KBM-7 (cell line): ENCODE measurements around the gene SLC35D2.
A peak's percentile ranks its signal among the peaks of the same experiment; 100 is the strongest.
"Not testable (repeated sequence)": the region's sequence is repeated elsewhere in the genome, so short reads cannot be mapped to it uniquely, and the experiment has no call there.

ENCODE experiments used
- DNase-seq: peaks from one replicate; pipeline ENCODE4 v3.0.0-alpha.2; 2015
- in situ Hi-C: fragments of 300-500 bp; cut with MboI; formaldehyde crosslinking; loops from 2 replicates; pipeline ENCODE4 v1.14.3; 2020; ENCODE audit warnings: low sequenced_read_pairs, low pct_unique_long_range_greater_than_20kb, mixed read lengths

Gene SLC35D2

DNA sequence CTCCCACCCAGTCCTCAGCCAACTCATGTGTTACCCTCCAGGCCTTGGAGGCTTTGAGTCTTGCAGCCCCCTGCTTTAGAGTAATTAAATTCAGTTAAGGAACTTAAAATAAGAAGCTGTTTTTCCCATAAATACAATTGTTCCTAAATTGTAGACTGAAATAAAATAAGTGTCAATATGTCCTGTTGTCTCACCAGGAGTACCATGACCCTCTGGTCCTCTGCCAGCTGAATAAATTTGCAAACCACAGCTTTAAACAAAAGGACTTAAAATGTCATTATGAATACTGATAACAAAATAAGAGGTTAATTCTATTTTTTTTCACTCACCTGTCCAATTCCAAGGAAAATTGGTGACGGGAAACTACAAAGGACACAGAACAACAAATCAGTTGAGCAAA, 15.6 kb downstream of the SLC35D2 start:
- no peak for DNase-seq
- in situ Hi-C loops: no loop called here

DNA sequence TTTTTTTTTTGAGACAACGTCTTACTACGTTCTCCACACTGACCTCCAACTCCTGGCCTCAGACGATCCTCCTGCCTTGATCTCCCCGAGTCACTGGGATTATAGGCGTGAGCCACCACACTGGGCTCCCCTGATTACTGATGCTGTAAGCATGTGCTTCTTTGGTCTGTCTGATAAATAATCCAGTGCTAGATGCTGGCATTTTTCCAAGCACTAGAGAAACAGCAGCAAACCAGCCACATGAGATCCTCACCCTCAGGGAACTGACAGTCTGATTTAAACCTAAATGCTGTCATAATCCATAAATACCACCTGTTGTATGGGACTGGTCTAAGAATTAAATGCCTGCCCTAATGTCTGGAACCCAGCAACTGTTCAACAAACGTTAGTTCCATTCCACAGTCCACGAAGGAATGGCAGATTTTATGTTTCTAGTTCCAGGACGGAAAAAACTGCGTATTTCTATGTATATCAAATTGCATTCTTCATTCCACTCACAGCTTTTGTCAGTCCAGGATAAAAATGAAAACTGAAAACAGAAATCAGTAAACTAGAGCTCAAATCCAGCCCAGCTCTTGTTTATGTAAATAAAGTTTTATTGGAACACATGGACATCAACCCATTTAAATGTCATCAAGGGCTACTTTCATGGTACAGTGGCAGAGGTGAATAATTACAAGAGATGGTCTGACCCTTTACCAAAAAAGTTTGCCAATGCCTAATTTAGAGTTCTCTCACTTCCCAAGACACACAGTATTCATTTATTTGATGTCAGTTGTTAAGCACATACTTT, 20.1 kb downstream of the SLC35D2 start:
- DNase-seq: no peak
- in situ Hi-C loops: no loop called here

DNA sequence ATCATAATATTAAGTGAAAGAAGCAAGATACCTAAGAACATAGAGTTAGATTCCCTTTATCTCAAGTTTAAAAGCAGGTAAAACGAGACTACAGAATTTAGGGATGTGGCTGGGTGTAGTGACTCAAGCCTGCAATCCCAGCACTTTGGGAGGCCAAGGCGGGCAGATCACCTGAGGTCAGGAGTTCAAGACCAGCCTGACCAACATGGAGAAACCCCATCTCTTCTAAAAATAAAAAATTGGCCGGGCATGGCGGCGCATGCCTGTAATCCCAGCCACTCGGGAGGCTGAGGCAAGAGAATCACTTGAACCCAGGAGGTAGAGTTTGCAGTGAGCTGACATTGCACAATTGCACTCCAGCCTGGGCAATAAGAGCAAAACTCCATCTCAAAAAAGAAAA, 21.4 kb downstream of the SLC35D2 start:
- in situ Hi-C loops: not testable (repeated sequence)

DNA sequence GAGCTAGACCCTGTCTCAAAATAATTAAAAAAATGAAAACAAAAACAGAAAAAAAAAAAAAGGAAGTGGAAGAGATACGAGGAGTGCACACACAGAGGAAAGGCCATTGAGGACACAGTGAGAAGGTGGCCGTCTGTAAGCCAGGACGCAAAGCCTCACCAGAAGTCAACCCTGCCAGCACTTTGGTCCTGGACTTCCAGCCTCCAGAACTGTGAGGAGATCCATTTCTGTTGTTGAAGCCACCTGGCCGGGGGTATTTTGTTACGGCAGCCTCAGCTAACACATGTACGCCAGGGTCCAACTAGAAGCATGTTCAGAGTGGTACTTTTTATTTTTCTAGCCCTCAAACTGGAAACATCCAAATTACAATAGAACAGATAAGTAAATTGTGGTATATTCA, 21.8 kb downstream of the SLC35D2 start:
- DNase-seq: no peak
- in situ Hi-C loops: no loop called here

More for the DNA sequence above, 21.4 kb downstream of the SLC35D2 start:
- DNase-seq: not testable (repeated sequence)

DNA sequence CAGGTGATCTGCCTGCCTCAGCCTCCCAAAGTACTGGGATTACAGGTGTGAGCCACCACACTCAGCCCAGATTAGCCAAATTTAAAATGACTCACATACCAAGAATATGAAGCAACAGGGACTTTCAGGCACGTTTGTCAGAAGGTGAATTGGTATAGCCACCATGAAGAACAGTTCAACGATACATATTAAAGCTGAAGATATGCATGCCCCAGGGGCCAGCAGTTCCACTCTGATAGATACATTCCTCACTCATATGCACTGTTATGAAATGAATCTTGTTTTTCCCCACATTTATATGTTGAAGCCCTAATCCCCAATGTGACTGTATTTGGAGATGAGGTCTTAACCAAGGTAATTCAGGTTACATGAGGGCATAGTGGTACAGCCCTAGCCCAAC, 22.5 kb downstream of the SLC35D2 start:
- DNase-seq: no peak
- in situ Hi-C loops: no loop called here

DNA sequence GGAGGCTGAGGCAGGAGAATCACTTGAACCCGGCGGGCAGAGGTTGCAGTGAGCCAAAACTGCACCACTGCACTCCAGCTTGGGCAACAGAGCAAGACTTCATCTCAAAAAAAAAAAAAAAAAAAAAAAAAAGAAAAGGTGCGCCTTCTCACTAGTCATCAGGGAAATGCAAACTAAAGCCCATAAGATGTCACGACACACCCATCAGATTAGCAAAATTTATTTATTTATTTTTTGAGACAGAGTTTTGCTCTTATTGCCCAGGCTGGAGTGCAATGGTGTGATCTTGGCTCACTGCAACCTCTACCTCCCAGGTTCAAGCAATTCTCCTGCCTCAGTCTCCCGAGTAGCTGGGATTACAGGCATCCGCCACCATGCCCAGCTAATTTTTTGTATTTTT, 23.0 kb downstream of the SLC35D2 start:
- in situ Hi-C loops, DNase-seq: not testable (repeated sequence)

DNA sequence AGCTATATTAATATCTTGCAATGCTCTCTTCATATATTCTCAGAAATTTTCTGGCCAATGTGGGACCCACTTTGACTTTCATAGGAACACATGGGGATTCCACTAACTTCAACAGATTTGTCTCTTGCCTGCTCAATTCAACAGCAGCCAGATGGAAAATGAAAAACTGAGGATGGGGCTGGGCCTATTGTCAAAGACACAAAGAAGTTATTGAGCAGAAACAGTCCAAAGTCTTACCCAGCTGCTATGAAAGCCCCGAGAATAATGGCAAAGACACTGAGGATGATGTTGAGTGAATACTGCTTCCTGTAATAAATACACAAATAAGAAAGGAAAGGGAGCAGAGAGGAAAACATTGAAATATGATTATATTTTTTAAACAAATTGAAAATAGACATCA, 32.6 kb downstream of the SLC35D2 start:
- in situ Hi-C loops: no loop called here
- no peak for DNase-seq

DNA sequence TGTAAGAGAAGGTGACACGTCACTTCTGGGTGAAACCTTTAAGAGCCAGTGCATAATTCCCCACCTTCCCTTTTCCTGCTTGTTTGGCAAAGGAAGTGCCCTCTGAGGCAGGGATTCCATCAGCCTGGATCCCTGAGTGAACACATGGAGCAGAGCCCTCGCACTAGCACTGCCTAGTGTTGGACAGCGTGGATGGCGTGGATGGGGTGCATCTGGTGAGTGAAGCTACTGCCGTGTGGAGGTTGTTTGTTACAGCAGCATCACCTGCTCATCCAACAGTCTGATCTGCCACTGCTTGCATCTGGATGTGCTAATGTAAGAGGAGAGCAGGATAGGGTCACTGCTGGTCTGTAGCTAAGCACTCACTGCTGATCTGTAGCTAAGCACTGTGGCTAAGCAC, 35.2 kb downstream of the SLC35D2 start:
- in situ Hi-C loops: no loop called here
- no peak for DNase-seq

DNA sequence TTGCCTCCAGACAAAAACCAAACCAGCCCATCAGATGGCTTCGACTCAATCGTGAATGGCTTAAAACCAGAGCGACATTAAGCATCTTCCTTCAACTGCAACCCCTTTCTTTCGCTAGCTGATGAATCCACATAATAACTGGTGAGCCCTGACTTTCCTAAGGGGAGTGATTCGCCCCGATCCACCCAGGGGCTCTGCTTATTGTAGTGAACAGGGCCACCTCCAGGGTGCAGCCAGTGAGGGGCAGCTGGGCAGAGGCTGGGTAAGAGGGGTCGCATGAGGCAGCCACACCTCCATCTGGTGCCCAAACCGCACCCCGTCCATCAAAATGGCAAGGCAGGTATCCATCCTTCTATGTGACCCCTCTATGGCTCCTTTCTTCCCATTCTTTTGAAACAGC, 38.0 kb downstream of the SLC35D2 start:
- no peak for DNase-seq
- in situ Hi-C loops: no loop called here

DNA sequence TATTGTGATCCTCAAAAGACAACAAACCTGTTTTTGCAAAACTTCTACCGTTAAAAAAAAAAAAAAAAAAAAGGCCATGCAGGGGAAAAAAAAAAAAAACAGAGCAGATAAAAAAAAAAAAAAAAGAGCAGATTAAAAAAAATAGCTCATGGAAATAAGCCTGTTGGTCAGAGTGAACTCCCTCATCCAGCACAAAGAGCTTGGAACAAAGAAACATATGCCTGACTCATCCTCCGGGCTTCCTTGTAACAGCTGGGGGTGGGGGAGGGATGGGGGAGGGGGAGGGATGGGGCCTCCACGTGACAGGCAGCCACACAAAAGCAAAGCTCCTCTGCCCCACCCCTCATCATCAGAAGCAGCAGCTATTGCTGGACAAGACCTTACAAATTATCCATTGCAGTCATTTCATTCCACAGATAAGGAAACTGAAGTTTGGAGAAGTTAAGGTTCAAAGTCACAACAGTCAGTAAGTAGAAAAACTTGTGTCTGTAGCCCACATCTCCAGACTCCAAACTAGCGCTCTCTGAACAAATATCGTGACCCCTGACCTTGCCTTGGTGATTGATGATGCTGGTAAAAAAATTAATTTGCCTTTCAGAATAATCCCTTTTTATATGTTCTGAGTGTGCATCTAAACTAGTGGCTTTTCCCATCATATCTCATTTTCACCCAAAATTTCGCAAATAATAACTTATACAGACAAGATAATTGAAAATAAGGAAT, 38.9 kb downstream of the SLC35D2 start:
- in situ Hi-C loops: no loop called here
- no peak for DNase-seq

DNA sequence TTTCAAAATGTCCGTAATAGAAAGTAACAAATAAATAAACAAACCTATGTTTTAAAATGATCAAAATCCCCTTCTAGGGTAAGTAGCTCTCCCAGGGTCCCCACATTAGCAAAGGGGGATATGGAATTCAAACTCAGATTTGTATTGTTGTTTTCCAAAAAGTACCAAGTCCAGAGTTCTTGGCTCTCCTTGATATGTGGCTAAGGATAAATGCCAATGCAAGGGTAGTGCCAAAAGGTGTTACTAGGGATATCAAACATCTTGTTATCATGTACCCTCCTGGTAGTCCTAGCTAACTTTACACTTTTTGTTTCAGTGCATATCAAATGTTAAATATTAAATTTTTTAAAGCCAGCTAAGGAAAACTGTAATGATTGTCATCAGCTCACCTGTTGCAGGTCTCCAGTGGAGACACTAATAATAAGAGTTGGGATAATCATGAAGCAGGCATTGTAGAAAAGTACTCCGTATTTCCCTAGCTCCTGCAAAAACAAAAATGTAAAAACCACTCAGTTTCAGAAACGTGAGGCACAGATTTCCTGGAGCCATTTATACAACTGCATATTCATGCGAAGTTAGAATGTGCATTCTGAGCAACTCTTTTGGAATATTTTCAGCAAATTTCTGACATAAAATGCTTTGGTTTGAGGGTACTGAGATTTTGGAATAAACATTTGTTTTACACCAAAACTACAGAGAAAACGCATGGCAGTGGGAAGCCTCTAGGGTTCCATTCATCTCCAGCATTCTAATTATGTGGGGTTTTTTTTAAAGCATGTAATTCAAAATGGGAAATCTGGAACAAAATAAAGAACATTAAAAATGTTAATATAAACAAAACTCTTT, 39.8 kb downstream of the SLC35D2 start:
- in situ Hi-C loops: no loop called here
- DNase-seq: no peak

DNA sequence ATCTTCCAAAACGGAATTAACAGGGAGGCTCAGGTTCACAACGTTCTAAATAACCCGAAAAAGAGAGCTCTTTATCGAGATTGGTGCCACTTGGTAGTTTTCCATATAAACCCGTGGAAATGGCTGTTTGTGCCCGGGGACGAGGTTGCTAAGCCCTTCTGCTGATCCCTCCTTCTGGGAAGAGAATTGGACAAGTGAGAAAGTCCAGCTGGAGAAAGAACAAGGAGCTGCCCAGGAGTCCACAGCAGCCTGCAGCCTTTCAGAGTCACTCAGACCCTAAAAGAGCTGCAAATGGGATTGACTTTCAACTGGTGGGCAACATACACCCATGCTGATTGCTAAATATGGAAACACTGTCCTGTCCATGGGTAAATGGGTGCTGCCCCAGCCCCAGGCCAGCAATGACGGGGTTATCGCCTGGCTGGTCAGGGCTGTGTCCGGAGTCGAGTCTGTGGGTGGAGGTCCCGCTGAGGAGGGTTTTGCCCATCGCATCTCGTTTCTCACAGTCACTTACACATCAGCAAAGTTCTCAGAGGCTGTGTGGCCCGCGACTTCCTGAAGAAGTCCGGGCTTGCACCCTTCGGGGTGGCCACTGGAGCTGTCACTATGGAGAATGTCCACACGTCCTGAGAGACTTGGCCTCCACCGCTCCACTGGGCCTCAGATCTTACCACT, 40.8 kb downstream of the SLC35D2 start:
- in situ Hi-C loops: no loop called here
- DNase-seq: no peak

DNA sequence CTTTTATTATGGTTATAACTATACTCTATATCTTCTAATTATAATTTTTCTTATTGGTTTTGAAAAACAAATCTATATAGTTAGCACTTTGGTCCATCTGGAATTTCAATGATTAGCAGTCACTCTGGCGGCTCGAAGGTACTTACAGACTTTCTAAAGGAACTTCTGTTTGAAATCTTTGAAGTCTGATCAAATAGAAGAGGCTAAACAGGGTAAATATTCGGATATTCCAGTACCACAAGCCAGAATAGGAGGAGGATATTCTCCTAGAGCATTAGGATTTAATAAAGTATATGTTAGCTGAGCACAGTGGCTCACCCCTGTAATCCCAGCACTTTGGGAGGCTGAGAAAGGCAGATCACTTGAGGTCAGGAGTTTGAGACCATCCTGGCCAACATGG, 42.8 kb downstream of the SLC35D2 start:
- no peak for DNase-seq
- in situ Hi-C loops: no loop called here

DNA sequence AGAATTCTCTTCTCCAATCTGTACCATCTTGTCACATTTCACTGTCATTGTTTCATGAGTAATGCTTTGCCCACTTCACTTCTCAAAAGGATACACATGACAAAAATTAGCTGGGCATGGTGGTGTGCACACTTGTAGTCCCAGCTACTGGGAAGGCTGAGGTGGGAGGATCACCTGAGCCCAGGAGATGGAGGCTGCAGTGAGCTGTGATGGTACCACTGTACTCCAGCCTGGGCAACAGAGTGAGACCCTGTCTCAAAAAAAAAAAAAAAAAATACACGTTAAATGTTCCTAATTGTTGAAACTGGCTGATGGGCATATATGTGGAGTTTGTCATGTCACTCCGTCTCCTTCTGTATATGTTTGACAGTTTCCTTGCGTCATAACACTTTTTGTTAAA, 45.2 kb downstream of the SLC35D2 start:
- in situ Hi-C loops: no loop called here
- DNase-seq: no peak

DNA sequence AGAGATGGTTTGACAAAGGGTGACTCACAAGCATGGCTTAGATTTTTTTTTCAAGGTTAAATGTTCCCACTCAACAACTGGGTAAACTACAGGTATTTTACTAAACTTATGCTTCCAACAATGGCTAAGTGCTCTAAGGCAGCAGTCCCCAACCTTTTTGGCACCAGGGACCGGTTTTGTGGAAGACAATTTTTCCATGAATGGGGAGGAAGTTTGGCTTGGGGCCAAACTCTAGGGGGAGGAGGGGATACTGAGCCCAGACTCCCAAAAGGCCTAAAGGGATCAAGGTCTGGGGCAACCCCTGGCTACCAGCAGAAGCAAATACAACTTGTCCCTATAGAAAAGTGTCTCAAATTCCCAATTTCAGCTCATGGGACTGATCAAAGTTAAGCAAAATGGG, 49.6 kb downstream of the SLC35D2 start:
- in situ Hi-C loops: no loop called here

DNA sequence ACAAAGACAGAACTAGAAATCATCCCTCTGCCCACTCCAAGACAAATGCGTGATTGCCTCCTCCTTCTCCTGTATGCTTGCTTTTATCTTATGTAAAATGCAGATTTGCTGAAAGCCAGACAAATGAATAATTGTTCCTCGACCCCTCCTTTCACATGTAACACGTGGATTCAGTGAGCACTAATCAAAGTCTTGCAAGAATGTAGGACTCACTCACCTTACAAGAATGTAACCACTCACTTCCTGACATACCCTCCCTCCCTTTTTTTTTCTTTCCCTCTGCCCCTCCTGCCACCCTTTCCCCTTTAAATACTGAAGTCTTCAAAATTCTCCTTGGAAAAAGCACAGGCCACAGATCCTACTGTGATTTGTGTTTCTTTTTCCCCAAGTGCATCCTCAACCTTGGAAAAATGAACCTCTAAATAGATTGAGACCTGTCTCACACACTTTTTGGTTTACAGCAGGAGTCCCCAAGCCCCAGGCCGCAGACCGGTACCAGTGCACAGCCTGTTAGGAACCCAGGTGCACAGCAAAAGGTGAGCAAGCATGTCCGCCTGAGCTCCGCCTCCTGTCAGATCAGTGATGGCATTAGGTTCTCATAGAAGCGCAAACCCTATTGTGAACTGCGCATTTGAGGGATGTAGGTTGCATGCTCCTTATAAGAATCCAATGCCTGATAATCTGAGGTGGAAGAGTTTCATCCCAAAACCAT, 52.1 kb downstream of the SLC35D2 start:
- in situ Hi-C loops: no loop called here
- no peak for DNase-seq

More for the DNA sequence above, 49.6 kb downstream of the SLC35D2 start:
- no peak for DNase-seq

DNA sequence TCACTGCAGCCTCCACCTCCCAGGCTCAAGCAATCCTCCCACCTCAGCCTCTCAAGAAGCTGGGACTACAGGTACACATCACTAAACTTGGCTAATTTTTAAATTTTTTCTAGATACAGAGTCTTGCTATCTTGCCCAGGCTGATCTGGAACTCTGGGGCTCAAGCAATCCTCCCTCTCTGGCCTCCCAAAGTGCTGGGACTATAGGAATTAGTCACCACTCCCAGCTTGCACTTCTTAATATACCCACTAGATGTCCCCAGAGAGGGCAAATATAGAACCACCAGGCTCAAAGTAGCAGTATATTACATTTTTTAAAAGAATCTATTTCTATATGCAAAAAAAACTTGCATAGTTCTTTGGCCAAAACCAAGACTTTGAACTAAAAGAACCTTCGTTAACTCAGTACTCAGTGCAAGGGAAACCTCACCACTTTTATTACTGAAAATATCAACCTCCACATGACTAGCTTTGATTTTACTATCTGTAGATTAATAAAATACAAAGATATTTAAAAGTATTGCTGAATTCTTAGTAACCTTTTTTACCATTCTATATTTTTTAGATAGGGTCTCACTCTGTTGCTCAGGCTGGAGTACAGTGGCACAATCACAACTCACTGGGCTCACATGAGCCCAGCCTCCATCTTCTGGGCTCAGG, 55.7 kb downstream of the SLC35D2 start:
- in situ Hi-C loops: no loop called here

DNA sequence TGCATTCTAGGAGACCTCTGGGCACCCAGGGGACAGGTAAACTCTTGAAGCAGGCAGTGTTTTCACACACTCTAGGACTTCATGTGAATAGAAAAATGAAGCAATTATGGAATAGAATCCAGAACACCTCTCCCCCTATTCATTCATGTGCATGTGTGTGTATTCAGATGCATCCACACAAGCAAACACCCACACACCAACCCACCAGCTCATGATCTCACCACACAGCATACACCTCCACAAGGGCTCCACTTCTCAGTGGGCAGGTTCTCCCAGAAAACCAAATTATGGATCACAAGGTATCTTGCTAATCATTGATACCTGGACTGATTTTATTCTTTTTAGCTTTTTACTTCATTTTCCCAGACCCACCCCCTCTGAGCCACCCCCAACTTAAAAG, 60.3 kb downstream of the SLC35D2 start:
- in situ Hi-C loops: no loop called here
- no peak for DNase-seq

More for the DNA sequence above, 55.7 kb downstream of the SLC35D2 start:
- peak; percentile 62 for DNase-seq
